Mesendoderm (in vitro differentiated cells): ENCODE measurements around the gene GFAP.

Experiments
- DNase-seq: peaks from one replicate; pipeline ENCODE4 v3.0.0; 2013
- H2AK5ac ChIP-seq: 2 replicates; pipeline ENCODE4 v1.6.1; 2013; ENCODE audit warnings: low read length, inconsistent platforms
- H2BK120ac ChIP-seq: 2 replicates; pipeline ENCODE4 v1.6.1; 2013; ENCODE audit warnings: low read depth, mild to moderate bottlenecking, low read length, moderate library complexity, mixed read lengths
- H2BK15ac ChIP-seq: replicated peaks from 2 replicates; pipeline ENCODE4 v1.6.1; 2013; ENCODE audit warnings: low read depth, mild to moderate bottlenecking, moderate library complexity
- H2BK5ac ChIP-seq: 2 replicates; pipeline ENCODE4 v1.6.1; 2013; ENCODE audit warnings: low read length, inconsistent platforms
- H3K18ac ChIP-seq: 2 replicates; pipeline ENCODE4 v1.6.1; 2013; ENCODE audit warnings: mild to moderate bottlenecking, low read length, mixed read lengths
- H3K23ac ChIP-seq: one replicate; pipeline ENCODE4 v1.6.1; 2013; ENCODE audit warnings: low read length
- H3K27ac ChIP-seq: 2 replicates; pipeline ENCODE4 v1.5.1; 2013; ENCODE audit warnings: low read depth, mild to moderate bottlenecking, inconsistent platforms, low read length, moderate library complexity
- H3K27me3 ChIP-seq: 2 replicates; pipeline ENCODE4 v1.6.1; 2013; ENCODE audit warnings: low read length, control low read depth, mild to moderate bottlenecking, inconsistent platforms; ENCODE audit not compliant: insufficient read depth, poor library complexity
- H3K36me3 ChIP-seq: 2 replicates; pipeline ENCODE4 v1.6.1; 2013; ENCODE audit warnings: low read length, inconsistent platforms; ENCODE audit not compliant: control insufficient read depth, insufficient read depth
- H3K4ac ChIP-seq: one replicate; pipeline ENCODE4 v1.6.1; 2013; ENCODE audit warnings: low read depth, mild to moderate bottlenecking, low read length, moderate library complexity
- H3K4me1 ChIP-seq: 2 replicates; pipeline ENCODE4 v1.6.1; 2013; ENCODE audit warnings: low read depth, low read length, inconsistent platforms; ENCODE audit not compliant: control insufficient read depth
- H3K4me2 ChIP-seq: 2 replicates; pipeline ENCODE4 v1.6.1; 2013; ENCODE audit warnings: low read length
- H3K4me3 ChIP-seq: 2 replicates; pipeline ENCODE4 v1.5.1; 2013; ENCODE audit warnings: mild to moderate bottlenecking, low read length
- H3K56ac ChIP-seq: one replicate; pipeline ENCODE4 v1.6.1; 2013; ENCODE audit warnings: low read length
- H3K79me1 ChIP-seq: 2 replicates; pipeline ENCODE4 v1.6.1; 2013; ENCODE audit warnings: low read length, inconsistent platforms
- H3K79me2 ChIP-seq: 2 replicates; pipeline ENCODE4 v1.6.1; 2013; ENCODE audit warnings: mild to moderate bottlenecking, low read length; ENCODE audit not compliant: control insufficient read depth, insufficient read depth
- H3K9ac ChIP-seq: 2 replicates; pipeline ENCODE4 v1.6.1; 2013; ENCODE audit warnings: low read length, inconsistent platforms
- H4K5ac ChIP-seq: one replicate; pipeline ENCODE4 v1.6.1; 2013; ENCODE audit warnings: low read length
- H4K8ac ChIP-seq: one replicate; pipeline ENCODE4 v1.6.1; 2013; ENCODE audit warnings: low read depth, mild to moderate bottlenecking, control low read depth, low read length, moderate library complexity
- WGBS: extraction: QIAGEN DNeasy Blood & Tissue Kit; methylation state at CpG from one replicate; pipeline ENCODE4 v1.1.7; 2013; ENCODE audit warnings: low lambda C conversion rate, missing lambda C conversion rate; ENCODE audit not compliant: insufficient coverage; ENCODE audit errors: extremely low coverage; 5-methylcytosine and 5-hydroxymethylcytosine counted together

GFAP gene

DNA sequence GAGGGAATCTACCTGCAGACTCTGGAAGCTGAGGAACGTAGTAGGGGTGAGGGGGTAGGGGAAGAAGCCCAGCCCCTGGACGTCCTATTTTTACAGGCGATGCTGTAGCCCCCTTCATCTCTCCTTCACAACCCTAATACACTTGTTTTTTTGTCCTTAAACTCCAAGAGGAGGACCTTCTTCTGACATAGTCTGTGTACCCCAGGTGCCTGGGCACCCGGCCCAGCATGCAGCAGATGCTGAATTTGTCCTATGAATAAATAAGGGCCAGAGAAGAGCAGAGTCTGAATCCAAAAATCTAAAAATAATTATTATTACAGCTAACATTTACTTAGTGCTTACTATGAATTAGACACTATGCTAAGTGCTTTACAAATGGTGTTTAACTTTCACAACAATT is 27.2 kb upstream of the GFAP start:
- Histone ChIP-seq H2AK5ac (no peak overlapping the region), H3K56ac (no peak overlapping the region), H3K9ac (no peak overlapping the region), H3K23ac (no peak overlapping the region), H2BK5ac (no peak overlapping the region), H3K79me1 (peaks cover 13% of the 10 kb centered on the region), H3K27me3 (no peaks in the 10 kb centered on the region), H3K79me2 (peaks cover 40% of the 10 kb centered on the region), H3K27ac (no peak overlapping the region), H4K8ac (no peak overlapping the region), H3K4ac (no peak overlapping the region), H2BK120ac (no peak overlapping the region), H2BK15ac (no peak overlapping the region), H4K5ac (no peak overlapping the region), H3K4me3 (no peak overlapping the region), H3K36me3 (no peaks in the 10 kb centered on the region), H3K4me2 (no peak overlapping the region), H3K4me1 (no peaks in the 10 kb centered on the region), H3K18ac (no peak overlapping the region)
- WGBS: no CpG with 5 or more reads among the region's 4 CpGs
- no peak for DNase-seq

DNA sequence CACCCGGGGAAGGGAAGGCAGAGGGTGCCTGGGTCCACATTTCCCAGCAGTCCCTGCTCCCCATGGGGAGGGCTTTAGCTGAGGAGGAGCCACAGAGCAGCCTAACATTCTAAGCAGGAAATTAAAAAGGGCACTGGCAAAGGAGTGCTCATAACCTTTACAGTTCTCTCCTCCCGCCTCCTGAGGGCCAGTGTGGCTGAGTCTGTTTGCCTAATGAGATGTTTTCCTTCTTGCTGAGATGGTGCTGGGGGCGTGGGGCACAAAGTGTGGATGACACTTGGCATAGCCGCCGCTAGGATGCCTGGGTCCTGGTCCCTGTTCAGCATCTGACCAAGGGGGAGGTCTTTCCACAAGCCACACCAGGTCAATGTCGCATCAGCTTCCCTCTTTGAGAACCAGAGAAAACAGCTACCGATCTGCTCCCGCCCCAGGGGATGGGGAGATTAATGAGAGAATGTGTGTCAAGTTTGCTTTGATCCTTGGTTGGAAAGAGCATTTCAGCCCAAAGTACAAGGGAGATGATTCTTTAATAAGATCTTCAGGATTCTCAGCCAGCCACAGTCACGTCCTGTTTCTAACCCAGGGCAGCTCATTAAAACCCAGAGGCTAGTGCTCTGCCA is 26.5 kb upstream of the GFAP start:
- Histone ChIP-seq H4K5ac (no peak overlapping the region), H3K4me2 (no peak overlapping the region), H3K36me3 (no peaks in the 10 kb centered on the region), H2BK120ac (no peak overlapping the region), H3K27me3 (no peaks in the 10 kb centered on the region), H4K8ac (no peak overlapping the region), H3K27ac (no peak overlapping the region), H3K79me2 (peaks cover 35% of the 10 kb centered on the region), H3K56ac (no peak overlapping the region), H3K9ac (no peak overlapping the region), H2AK5ac (no peak overlapping the region), H3K79me1 (peaks cover 11% of the 10 kb centered on the region), H3K23ac (peak overlapping the region; percentile 57), H2BK15ac (no peak overlapping the region), H3K4me1 (no peaks in the 10 kb centered on the region), H3K18ac (no peak overlapping the region), H3K4ac (no peak overlapping the region), H2BK5ac (no peak overlapping the region), H3K4me3 (no peak overlapping the region)
- DNase-seq: no peak
- no CpG with 5 or more reads among the region's 9 CpGs for WGBS

DNA sequence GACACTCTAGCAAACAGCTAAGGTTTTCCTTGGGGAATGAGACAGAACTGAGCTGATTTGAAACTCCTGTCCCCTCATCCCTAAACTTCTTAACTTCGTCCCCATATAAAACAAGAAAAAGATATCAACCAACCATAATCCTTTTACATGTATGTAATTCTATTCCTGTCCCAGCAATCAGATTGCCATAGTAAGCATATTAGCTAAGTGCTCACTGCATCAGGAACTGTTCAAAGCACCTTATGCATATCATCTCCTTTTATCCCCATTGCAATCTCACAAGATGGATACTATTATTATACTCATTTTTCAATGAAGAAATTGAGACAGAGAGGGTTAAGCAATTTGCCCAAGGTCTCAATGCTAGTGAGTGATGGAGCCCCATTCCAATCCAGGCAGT is 25.5 kb upstream of the GFAP start:
- Histone ChIP-seq H3K9ac (no peak overlapping the region), H3K18ac (no peak overlapping the region), H3K56ac (no peak overlapping the region), H3K4ac (no peak overlapping the region), H2BK5ac (no peak overlapping the region), H4K8ac (no peak overlapping the region), H4K5ac (no peak overlapping the region), H3K23ac (no peak overlapping the region), H2BK120ac (no peak overlapping the region), H3K4me1 (no peaks in the 10 kb centered on the region), H3K79me2 (peaks cover 27% of the 10 kb centered on the region), H2BK15ac (no peak overlapping the region), H3K4me2 (no peak overlapping the region), H3K27me3 (no peaks in the 10 kb centered on the region), H2AK5ac (no peak overlapping the region), H3K27ac (no peak overlapping the region), H3K4me3 (no peak overlapping the region), H3K36me3 (peaks cover 2% of the 10 kb centered on the region), H3K79me1 (peaks cover 11% of the 10 kb centered on the region)
- no peak for DNase-seq
- WGBS: 100% methylated on average over 1 of the region's 1 CpG

DNA sequence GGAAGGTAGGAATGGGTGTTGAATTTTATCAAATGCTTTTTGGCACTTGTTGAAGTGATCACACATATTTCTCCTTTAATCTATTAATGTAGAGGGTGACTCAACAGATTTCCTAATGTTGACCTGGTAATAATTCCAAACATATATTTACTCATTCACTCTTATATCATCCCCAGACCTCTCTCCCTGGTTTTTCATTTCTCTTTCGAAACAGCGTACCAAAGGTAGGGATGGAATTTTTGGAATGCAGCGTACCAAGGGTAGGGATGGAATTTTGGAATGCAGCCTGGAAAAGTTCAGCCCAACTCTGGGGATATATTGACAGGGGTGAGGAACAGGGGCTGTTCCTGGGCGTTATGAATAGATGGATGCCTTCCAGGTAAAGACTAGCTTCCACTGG is 25.0 kb upstream of the GFAP start:
- H3K23ac ChIP-seq: no peak overlapping the region
- WGBS: no CpG with 5 or more reads among the region's 4 CpGs
- H3K4me1 ChIP-seq: no peaks in the 10 kb centered on the region
- no peak overlapping the region for H3K9ac ChIP-seq
- no peak overlapping the region for H3K56ac ChIP-seq
- no peak overlapping the region for H2BK120ac ChIP-seq
- DNase-seq: peak; percentile 56
- H3K27ac ChIP-seq: no peak overlapping the region
- no peak overlapping the region for H4K5ac ChIP-seq
- no peak overlapping the region for H3K4ac ChIP-seq
- no peaks in the 10 kb centered on the region for H3K27me3 ChIP-seq
- H2BK5ac ChIP-seq: no peak overlapping the region
- H3K79me1 ChIP-seq: peaks cover 11% of the 10 kb centered on the region
- no peak overlapping the region for H2BK15ac ChIP-seq
- no peak overlapping the region for H2AK5ac ChIP-seq
- H3K4me3 ChIP-seq: no peak overlapping the region
- H3K4me2 ChIP-seq: no peak overlapping the region
- H3K36me3 ChIP-seq: peaks cover 4% of the 10 kb centered on the region
- H3K79me2 ChIP-seq: peaks cover 23% of the 10 kb centered on the region
- H3K18ac ChIP-seq: no peak overlapping the region
- no peak overlapping the region for H4K8ac ChIP-seq

DNA sequence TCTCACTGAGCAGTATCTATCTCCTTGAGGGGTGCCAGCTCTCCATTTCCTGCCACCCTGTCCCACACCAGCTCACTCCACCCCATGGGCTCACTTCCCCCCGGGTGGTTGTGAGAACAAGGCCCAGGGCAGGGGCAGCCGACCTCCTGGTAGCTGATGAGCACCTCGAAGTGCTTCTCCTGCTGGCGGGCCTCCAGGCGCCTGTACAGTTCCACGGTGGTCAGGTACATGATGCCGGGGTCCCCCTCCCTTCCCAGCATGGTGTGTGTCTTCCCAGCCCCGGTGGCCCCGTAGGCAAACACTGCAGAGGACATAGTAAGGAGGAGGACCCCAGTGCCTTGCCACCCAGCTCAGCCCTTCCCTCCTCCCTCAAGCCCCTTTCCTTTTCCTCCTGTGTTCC is 19.8 kb upstream of the GFAP start:
- Histone ChIP-seq H3K79me2 (peaks cover 2% of the 10 kb centered on the region), H3K9ac (no peak overlapping the region), H2AK5ac (no peak overlapping the region), H3K23ac (no peak overlapping the region), H2BK120ac (no peak overlapping the region), H3K4me2 (no peak overlapping the region), H2BK15ac (no peak overlapping the region), H2BK5ac (no peak overlapping the region), H3K4me3 (no peak overlapping the region), H3K18ac (no peak overlapping the region), H3K36me3 (peaks cover 17% of the 10 kb centered on the region), H3K4ac (no peak overlapping the region), H3K4me1 (peaks cover 5% of the 10 kb centered on the region), H3K27me3 (no peaks in the 10 kb centered on the region), H4K5ac (no peak overlapping the region), H3K27ac (no peak overlapping the region), H3K79me1 (no peaks in the 10 kb centered on the region), H3K56ac (no peak overlapping the region), H4K8ac (no peak overlapping the region)
- WGBS: no CpG with 5 or more reads among the region's 9 CpGs
- DNase-seq: no peak

DNA sequence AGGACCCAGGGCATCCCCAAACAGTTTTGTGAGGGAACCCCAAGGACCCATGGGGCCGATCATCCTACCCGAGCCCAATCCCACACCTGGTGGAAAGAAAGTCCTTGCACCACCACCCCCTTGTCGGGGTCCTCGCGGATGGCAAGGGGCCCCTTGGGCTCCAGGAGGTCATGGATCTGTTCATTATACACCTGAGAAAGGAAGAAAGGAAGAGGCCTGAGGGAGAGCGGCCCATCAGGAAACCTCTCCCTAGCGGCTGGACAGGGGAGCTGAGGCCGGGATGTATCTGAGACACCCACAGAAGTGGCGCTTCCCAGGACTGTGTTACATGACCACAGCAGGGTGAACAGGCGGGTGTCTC is 19.4 kb upstream of the GFAP start:
- H3K18ac ChIP-seq: no peak overlapping the region
- H3K4ac ChIP-seq: no peak overlapping the region
- H3K79me2 ChIP-seq: no peaks in the 10 kb centered on the region
- H4K5ac ChIP-seq: no peak overlapping the region
- no peak overlapping the region for H2BK120ac ChIP-seq
- no peak for DNase-seq
- H3K27ac ChIP-seq: no peak overlapping the region
- H3K27me3 ChIP-seq: no peaks in the 10 kb centered on the region
- peaks cover 5% of the 10 kb centered on the region for H3K4me1 ChIP-seq
- H3K36me3 ChIP-seq: peaks cover 17% of the 10 kb centered on the region
- no peak overlapping the region for H2BK5ac ChIP-seq
- H3K4me2 ChIP-seq: no peak overlapping the region
- H3K9ac ChIP-seq: no peak overlapping the region
- no peak overlapping the region for H3K56ac ChIP-seq
- no CpG with 5 or more reads among the region's 10 CpGs for WGBS
- H3K23ac ChIP-seq: no peak overlapping the region
- H3K4me3 ChIP-seq: no peak overlapping the region
- H2BK15ac ChIP-seq: no peak overlapping the region
- no peaks in the 10 kb centered on the region for H3K79me1 ChIP-seq
- no peak overlapping the region for H4K8ac ChIP-seq
- H2AK5ac ChIP-seq: no peak overlapping the region
